HG02938 (cell line): ENCODE data around the gene EIF4G3.
"Not testable (repeated sequence)": the region's sequence is repeated elsewhere in the genome, so short reads cannot be mapped to it uniquely, and the experiment has no call there.

Experiments used
- ATAC-seq: cut with Tn5 transposase; IDR thresholded peaks from one replicate; pipeline ENCODE4 v1.9.1; 2021; ENCODE audit warnings: mild to moderate bottlenecking, moderate library complexity; ENCODE audit not compliant: unreplicated experiment

EIF4G3 gene

GRCh38 chr1:20956272-20956671, 220.4 kb downstream of the EIF4G3 start:
- no peak for ATAC-seq

DNA sequence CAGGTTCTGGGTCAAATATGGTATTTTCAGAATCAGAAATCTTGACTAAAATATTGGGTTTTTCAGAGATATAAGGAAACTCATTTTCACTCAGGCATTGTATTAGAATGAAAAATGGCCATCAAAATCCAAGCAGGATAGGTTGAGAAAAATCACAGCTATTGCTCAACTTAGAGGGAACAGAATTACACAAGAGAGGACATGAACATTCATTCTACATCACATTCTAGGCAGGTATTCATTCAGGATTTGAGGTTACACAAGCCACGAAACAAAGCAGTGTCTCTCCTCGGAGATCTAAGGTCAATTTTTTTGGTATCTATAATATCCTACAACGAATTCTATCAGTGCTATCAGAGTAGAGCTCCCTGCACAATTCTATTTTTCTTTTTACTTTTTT, 226.0 kb downstream of the EIF4G3 start:
- ATAC-seq: no peak

DNA sequence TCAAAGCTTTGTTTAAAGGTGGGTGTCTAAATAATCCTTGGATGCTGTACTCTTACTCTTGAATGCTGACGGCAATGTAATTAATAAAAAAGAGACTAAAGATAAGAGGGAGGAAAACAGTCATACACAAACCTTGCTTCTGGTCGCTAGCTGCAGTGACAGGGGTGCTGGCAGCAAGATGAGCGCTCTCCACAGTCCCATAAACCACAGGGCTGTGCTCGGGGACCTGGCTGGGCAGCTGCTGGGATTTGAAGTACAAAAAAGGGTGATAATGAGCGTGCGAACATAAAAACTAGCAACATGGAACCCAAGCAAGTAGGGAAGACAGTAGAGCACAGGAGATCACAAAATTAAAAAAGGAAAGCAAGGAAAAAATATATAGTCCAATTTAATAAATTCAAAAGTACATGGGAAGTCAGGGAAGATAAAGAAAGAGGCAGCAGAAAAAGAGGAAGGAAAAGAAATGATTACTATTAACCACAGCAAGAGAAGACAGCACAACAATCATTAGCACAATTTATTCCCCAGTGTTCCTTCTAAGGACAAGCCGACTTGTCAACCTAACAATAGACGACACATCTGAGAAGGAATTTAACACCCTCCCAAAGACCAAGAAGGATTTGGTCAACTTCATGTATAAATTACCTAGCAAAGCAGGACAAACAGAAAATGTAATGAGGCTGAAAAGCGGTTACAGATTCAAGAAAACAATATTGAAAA, 226.7 kb downstream of the EIF4G3 start:
- ATAC-seq: no peak

GRCh38 chr1:20948101-20948500, 228.6 kb downstream of the EIF4G3 start:
- no peak for ATAC-seq

GRCh38 chr1:20947409-20947808, 229.3 kb downstream of the EIF4G3 start:
- no peak for ATAC-seq

DNA sequence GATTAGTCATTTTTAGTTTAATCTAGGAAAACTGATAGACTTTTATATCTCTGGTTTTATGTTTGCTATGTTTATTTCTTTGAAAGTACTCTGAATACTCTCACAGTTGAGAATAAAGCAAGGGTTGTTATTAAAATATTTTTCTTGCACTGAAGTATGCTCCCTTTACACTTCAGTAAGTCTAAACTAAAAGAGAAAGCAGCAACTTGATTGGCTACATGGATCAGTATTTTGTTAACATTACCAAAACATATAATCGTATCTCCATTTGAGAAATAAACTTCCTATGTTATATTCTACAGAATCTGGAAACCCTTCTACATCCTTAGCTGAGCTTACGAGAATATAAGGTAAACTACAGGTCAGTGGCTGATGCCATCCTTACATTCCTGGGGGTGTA, 240.1 kb downstream of the EIF4G3 start:
- ATAC-seq: no peak

GRCh38 chr1:20936216-20936615, 240.5 kb downstream of the EIF4G3 start:
- ATAC-seq: no peak

DNA sequence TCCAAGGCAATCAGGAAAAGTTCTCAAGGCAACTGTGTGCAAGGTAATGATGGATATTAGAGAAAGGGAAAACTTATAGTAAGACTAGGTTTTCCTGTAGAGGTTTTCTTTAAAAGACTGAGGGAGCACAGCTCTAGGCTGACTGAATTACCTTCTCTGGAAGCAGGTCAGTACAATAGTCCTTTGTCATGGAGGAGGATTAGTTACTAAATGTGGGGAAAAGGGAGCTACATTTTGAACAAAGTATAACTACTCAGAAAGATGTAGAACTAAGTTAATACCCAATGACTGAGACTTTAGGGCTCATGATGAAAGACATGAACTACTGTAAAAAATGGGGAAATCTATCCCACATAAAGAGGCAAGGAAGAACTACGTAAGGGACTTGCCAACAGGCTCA, 241.0 kb downstream of the EIF4G3 start:
- ATAC-seq: no peak

GRCh38 chr1:20932437-20932977, 244.2 kb downstream of the EIF4G3 start:
- ATAC-seq: peak; percentile 56

- peak; percentile 22 for ATAC-seq
Measured at GRCh38 chr1:20931930-20932436, 244.7 kb downstream of the EIF4G3 start.

DNA sequence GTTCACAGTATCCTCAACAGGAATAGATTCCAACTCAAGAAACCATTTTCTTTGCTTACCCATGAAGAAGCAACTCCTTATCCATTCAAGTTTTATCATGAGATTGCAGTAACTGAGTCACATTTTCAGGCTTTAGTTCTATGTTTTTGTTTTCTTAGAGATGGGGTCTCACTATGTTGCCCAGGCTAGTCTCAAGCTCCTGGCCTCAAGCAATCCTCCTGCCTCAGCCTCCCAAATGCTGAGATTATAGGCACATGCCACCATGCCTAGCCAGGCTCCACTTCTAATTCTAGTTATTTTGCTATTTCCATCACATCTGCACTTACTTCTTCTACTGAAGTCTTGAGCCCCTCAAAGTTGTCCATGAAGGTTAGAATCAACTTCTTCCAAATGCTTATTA, 246.3 kb downstream of the EIF4G3 start:
- ATAC-seq: no peak

DNA sequence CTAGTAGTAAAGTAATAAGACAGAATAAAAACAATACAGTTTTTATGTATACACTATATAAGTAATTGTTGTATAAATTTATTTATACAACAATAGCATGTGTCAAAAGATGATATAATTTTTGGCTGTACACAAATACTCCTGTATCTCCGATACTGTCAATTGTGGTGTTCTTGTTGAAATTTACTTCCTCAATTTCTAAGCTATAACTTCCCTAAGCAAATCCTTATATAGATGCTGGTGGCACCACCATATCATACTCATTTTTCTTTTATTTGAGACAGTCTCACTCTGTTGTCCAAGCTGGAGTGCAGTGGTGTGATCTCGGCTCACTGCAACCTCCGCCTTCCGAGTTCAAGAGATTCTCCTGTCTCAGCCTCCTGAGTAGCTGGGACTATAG, 248.6 kb downstream of the EIF4G3 start:
- ATAC-seq: no peak

- no peak for ATAC-seq
Measured at GRCh38 chr1:20921285-20921684, 255.4 kb downstream of the EIF4G3 start.

- no peak for ATAC-seq
Measured at GRCh38 chr1:20913242-20913641, 263.5 kb downstream of the EIF4G3 start.

- not testable (repeated sequence) for ATAC-seq
Measured at GRCh38 chr1:20907526-20907925, 269.2 kb downstream of the EIF4G3 start.

GRCh38 chr1:20903437-20903836, 273.3 kb downstream of the EIF4G3 start:
- ATAC-seq: no peak

DNA sequence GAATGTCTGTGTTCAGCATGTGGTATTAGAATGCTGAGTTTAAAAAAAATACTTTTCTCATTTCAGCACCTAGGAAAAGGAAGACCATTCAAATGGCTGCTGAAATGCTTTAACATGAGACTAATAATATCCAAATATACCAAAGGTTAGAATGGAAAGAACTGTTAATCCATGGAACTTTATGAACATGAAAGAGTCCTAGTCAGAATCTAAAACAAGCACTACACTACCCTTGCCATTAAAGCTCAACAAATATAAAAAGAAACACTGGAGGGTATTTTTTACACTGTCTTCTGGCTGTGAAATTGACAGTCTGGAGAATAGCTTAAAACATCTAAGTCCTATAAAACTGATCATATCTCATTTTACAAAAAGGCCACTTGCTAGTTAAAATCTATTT, 276.6 kb downstream of the EIF4G3 start:
- no peak for ATAC-seq

DNA sequence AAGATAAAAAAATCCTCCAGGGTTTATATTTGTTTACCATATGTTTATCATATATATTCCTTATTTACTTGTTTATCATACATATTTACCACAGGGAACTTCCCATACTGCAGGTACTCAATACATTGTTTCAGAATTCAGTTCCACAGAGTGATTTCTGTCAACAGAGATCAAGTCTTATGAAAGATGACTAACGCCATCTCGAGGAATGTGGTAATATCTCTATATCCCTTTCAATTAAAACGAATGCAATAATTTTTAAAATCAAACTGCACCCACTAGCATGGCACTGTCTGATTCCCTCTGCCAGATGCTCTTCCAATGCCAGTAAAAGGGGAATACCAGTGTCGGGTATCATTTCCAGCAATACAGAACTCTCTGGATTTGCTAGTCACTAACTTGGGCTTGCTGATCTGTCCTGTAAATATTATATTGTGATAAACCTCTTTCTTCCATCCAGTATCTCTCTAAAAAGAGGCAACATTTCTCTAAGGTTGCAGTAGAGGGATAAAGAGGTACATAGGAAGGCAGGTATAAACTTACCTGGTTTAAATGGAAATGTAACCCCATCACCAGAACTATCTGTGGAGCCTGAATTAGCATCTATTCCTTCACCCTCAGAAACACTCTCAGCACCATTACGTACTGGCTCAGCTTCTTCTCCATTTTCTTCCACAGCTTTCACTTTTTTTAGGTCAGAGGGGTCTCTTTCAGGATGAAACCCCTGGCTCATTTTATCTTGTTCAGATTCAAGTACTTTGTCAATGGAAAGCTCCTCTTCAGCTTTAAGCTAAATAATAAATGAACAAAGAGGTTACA, 277.3 kb downstream of the EIF4G3 start:
- ATAC-seq: no peak

GRCh38 chr1:20896826-20897225, 279.9 kb downstream of the EIF4G3 start:
- ATAC-seq: no peak

GRCh38 chr1:20893931-20894330, 282.8 kb downstream of the EIF4G3 start:
- ATAC-seq: no peak

GRCh38 chr1:20891091-20891490, 285.6 kb downstream of the EIF4G3 start:
- ATAC-seq: no peak

DNA sequence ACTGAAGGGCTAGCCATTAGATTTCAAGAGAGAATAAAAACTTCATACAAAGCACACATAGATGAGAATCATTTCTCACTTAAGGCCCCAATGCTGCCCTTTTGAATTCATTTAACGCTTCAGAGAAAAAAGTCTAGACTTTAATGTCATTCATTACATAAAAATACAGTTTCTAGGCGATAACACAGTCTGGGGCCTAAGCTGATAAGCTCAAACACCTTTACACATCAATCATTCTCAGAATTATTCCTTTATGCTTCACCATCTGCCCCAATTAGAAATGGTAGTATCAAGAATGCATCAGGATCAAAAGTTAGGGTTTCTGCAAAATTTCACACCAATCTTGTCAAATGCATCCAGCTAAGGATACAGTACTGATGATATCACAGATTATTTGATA, 289.5 kb downstream of the EIF4G3 start:
- no peak for ATAC-seq
